Calu3 (cell line): ENCODE results near the gene GLIS1. TPM values are rescaled to one million over a fixed set of nuclear protein-coding genes. Genes with fewer than 3 reads are reported as not detected.

Experiments used
- BruUV-seq: library from RNA; stranded (reverse); fragments of 400-500 nt; replicated peaks from 2 replicates; lab custom pipeline; 2021; lab: Mats Ljungman, UMichigan
- CTCF ChIA-PET: fragments of 300-600 bp; sonication (Branson Sonifier 250); formaldehyde crosslinking; loops from one replicate; lab custom pipeline; 2022; ENCODE audit warnings: antibody characterized with exemption; lab: Charles Lee
- DNase-seq: peaks from one replicate; pipeline ENCODE4 v3.0.0; 2022
- H3K27ac Mint-ChIP-seq: one replicate; pipeline ENCODE4 v1.8.0; 2022; ENCODE audit warnings: mixed read lengths; ENCODE audit not compliant: unreplicated experiment
- H3K27me3 Mint-ChIP-seq: one replicate; pipeline ENCODE4 v1.8.0; 2022; ENCODE audit warnings: mixed read lengths; ENCODE audit not compliant: unreplicated experiment
- H3K36me3 Mint-ChIP-seq: one replicate; pipeline ENCODE4 v1.8.0; 2022; ENCODE audit warnings: mild to moderate bottlenecking, moderate library complexity, mixed read lengths; ENCODE audit not compliant: insufficient read depth, unreplicated experiment
- H3K4me1 Mint-ChIP-seq: one replicate; pipeline ENCODE4 v1.8.0; 2022; ENCODE audit warnings: mild to moderate bottlenecking, low read depth, mixed read lengths; ENCODE audit not compliant: unreplicated experiment
- H3K4me3 Mint-ChIP-seq: one replicate; pipeline ENCODE4 v1.8.0; 2022; ENCODE audit warnings: mild to moderate bottlenecking, low read depth, moderate library complexity, mixed read lengths; ENCODE audit not compliant: unreplicated experiment
- H3K9me3 Mint-ChIP-seq: one replicate; pipeline ENCODE4 v1.8.0; 2022; ENCODE audit warnings: low read depth, mixed read lengths; ENCODE audit not compliant: unreplicated experiment
- intact Hi-C: fragments of 100-400 bp; cut with micrococcal nuclease; formaldehyde crosslinking; loops from one replicate; pipeline ENCODE4 v1.10.0; 2022; ENCODE audit not compliant: unreplicated experiment
- total RNA-seq: library from RNA; stranded (reverse); gene quantifications from 2 replicates; pipeline ENCODE4 v1.2.3, GENCODE V29; 2022
- TF ChIP-seq, protein P1 (sequence below): fragments of 200-600 bp; IDR thresholded peaks from one replicate; pipeline ENCODE4 v1.8.0; 2022; ENCODE audit warnings: antibody characterized with exemption; ENCODE audit not compliant: unreplicated experiment

GLIS1 gene
- total RNA-seq, 1 experiment from 2014 or later: not detected

GRCh38 chr1:53559854-53560580 lies 178.9 kb downstream of the GLIS1 start:
- Mint-ChIP-seq H3K36me3 (no peaks in the 10 kb centered on the region), H3K9me3 (no peaks in the 10 kb centered on the region), H3K27ac (no peak overlapping the region), H3K27me3 (peaks cover 74% of the 10 kb centered on the region), H3K4me1 (no peaks in the 10 kb centered on the region), H3K4me3 (no peak overlapping the region)
- TF ChIP-seq, protein P1, sequence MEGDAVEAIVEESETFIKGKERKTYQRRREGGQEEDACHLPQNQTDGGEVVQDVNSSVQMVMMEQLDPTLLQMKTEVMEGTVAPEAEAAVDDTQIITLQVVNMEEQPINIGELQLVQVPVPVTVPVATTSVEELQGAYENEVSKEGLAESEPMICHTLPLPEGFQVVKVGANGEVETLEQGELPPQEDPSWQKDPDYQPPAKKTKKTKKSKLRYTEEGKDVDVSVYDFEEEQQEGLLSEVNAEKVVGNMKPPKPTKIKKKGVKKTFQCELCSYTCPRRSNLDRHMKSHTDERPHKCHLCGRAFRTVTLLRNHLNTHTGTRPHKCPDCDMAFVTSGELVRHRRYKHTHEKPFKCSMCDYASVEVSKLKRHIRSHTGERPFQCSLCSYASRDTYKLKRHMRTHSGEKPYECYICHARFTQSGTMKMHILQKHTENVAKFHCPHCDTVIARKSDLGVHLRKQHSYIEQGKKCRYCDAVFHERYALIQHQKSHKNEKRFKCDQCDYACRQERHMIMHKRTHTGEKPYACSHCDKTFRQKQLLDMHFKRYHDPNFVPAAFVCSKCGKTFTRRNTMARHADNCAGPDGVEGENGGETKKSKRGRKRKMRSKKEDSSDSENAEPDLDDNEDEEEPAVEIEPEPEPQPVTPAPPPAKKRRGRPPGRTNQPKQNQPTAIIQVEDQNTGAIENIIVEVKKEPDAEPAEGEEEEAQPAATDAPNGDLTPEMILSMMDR: no peak
- intact Hi-C loops: no loop called here
- DNase-seq: no peak
- no TSS peak for BruUV-seq
- CTCF ChIA-PET: no interaction called here

GRCh38 chr1:53559391-53559815 lies 179.6 kb downstream of the GLIS1 start:
- no peaks in the 10 kb centered on the region for H3K9me3 Mint-ChIP-seq
- DNase-seq: no peak
- no peaks in the 10 kb centered on the region for H3K36me3 Mint-ChIP-seq
- BruUV-seq: no TSS peak
- no peak overlapping the region for H3K4me3 Mint-ChIP-seq
- no peaks in the 10 kb centered on the region for H3K4me1 Mint-ChIP-seq
- intact Hi-C loops: no loop called here
- no peak overlapping the region for H3K27ac Mint-ChIP-seq
- TF ChIP-seq, protein P1: no peak
- CTCF ChIA-PET: no interaction called here
- peaks cover 67% of the 10 kb centered on the region for H3K27me3 Mint-ChIP-seq

- no peak overlapping the region for H3K27ac Mint-ChIP-seq
- intact Hi-C loops: no loop called here
- no TSS peak for BruUV-seq
- H3K36me3 Mint-ChIP-seq: no peaks in the 10 kb centered on the region
- no peak for DNase-seq
- H3K4me3 Mint-ChIP-seq: no peak overlapping the region
- H3K27me3 Mint-ChIP-seq: peaks cover 66% of the 10 kb centered on the region
- H3K9me3 Mint-ChIP-seq: no peaks in the 10 kb centered on the region
- H3K4me1 Mint-ChIP-seq: no peaks in the 10 kb centered on the region
- CTCF ChIA-PET: no interaction called here
- TF ChIP-seq, protein P1: no peak
Measured at GRCh38 chr1:53558739-53559315, 180.1 kb downstream of the GLIS1 start.

GRCh38 chr1:53557830-53558738 lies 180.9 kb downstream of the GLIS1 start:
- CTCF ChIA-PET: no interaction called here
- H3K9me3 Mint-ChIP-seq: no peaks in the 10 kb centered on the region
- intact Hi-C loops: no loop called here
- H3K4me3 Mint-ChIP-seq: no peak overlapping the region
- no peak for DNase-seq
- TF ChIP-seq, protein P1: no peak
- BruUV-seq: no TSS peak
- H3K36me3 Mint-ChIP-seq: no peaks in the 10 kb centered on the region
- H3K27ac Mint-ChIP-seq: no peak overlapping the region
- peaks cover 66% of the 10 kb centered on the region for H3K27me3 Mint-ChIP-seq
- no peaks in the 10 kb centered on the region for H3K4me1 Mint-ChIP-seq
